ENCODE data around the gene BCAN. TPM values are rescaled to one million over a fixed set of nuclear protein-coding genes. Genes with fewer than 3 reads are reported as not detected.

Gene BCAN
- total RNA-seq, 2 donors from 2014 or later: 0.29 to 0.60 TPM

DNA sequence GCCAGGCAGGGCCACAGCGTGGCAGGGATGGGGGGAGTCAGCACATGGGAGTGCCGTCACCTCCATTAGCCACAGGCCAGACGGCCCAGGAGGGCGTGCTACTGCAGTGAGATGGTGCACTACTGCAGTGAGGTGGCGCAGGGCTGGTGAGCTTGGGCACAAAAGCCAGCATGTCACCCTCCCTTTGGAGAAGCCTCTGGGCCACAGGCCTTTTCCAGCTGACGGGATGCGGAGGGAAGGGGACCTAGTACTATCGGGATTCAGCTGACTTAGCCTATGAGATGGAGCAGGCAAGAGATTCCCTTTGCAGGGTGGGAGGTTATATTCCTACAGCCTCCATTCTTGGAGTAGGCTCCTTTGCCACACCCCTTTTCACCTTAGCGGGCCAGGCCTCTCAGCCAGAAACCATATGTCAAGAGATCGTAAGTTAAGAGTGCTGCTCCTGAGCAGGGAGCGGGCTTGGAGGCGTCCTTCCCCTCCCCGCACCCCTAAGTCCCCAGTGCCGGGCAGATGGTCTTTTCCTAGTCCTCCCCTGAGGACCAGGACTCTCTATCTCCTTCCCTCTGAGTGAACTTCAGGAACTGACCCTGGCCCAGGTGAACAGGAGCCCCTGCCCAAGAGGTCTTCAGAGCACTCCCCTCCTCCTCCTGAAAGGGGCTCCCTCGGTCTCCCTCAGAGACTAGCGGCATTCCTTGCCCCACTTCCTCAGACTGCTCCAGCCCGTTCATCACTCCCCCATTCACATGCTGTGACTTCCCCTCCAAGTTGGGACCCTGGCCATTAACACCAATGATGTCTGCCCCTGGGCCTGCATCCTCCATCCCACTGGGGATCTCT is 27.1 kb downstream of the BCAN start:
- no peak for DNase-seq (ENCODE audit: low spot score)
- intact Hi-C loops (cut with DNase I): no loop called here

DNA sequence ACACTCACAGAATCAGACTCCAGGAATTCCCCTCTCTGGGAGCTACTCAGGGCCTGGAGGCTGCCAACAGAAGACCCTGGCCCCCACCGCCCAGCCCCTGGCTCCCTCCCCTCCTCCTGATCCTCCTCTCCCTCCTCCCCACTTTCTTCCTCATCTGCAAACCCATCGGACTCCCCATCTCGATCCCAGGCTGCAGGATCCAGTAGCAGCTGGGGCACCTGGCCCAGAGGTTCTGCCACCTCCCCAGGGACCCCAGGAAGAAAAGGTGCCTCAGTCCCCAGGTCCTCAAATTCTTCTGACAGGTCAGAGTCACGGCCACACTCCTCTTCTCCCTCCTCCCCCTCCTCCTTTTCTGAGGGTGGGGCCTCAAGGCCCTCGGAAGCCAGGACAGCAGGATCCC is 27.9 kb downstream of the BCAN start:
- DNase-seq (ENCODE audit: low spot score): no peak
- intact Hi-C loops (cut with DNase I): no loop called here

DNA sequence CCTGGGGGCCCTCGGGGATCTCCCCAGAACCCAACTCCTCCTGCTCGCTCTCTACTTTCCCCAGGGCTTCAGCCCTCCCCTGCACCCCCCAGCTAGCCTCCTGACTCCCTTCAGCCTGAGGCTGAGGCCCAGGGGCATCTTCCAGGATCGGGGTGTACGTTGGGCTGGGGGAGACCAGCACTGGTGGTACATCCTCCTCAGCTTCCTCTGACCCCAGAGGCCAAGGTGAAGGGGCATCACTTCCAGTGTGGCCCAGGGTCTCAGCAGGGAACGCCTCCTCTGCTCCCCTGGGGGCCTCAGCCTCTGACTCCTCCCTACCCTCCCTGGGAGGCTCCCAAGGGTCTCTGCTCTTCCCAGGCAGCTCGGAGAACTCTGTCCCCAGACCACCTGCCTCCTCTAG is 28.4 kb downstream of the BCAN start:
- intact Hi-C loops (cut with DNase I): no loop called here
- DNase-seq (ENCODE audit: low spot score): no peak

DNA sequence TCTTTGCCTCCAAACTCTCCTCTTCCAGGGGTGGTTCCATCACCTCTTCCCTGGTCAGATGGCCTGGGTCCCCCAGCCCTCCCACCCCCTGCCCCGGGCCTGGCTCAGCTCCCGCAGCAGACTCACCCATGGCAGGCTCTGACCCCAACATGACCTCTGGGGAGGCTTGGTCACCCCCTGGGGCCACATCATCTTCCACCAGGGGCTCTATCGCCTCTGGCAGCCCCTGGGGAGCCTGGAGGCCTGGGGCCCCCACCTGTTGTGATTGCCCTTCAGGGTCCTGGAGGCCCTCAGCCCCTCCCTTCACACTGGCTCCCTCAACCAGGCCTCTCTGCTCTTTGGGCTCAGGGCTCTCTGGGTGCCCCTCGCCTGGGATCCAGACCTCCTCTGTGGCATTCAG is 28.9 kb downstream of the BCAN start:
- intact Hi-C loops (cut with DNase I): no loop called here
- DNase-seq (ENCODE audit: low spot score): no peak

DNA sequence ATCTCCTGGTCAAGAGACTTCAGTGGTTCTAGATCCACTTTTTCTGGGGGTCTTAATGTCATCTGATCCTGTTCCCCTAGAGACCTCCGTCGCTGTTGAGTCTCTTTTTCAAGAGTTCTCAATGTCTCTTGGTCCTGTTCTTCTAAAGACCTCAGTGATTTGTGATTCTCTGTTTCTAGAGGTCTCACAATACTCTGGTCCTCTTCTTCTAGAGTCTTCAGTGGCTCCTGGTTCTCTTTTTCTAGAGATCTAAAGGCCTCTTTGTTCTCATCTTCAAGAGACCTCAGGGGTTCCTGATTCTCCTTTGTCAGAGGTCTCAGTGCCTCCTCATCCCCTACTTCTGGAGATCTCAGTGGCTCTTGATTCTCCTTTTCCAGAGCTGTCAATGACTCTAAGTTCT is 29.9 kb downstream of the BCAN start:
- no peak for DNase-seq (ENCODE audit: low spot score)
- intact Hi-C loops (cut with DNase I): no loop called here

DNA sequence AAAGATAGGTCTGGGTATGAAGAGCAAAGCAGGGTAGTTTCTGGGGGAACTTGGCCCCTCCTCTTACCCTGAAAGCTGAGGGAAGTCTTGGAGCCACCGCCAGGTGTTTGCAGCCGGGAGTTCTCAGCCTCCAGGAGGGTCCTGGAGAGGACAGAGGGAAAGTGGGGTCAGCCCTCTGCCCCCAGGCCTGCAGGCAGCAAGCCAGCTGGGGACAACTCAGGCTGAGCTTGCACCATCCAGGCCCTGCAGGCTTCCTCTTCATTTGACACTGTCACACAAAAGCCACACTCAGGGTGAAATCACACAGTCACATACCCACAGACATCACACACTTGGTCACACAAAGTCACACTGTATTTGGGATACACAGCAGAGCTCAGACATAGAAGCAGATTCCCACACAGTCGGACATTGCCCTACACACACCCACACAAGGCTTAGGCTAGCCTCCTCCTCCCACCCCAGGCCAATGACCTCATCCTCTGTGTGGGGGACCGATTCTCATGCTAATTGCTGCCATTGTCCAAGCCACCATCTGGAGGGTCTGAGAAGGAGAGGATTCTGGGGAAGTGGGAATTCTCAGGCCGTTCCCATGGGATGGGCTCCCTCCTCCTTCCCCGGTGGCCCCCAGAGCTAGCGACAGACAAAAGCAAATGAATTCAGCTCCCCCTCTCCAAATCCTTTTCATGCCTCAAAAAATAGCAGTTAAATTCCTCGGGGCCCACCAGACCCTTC is 31.6 kb downstream of the BCAN start:
- intact Hi-C loops (cut with DNase I): no loop called here
- no peak for DNase-seq (ENCODE audit: low spot score)

DNA sequence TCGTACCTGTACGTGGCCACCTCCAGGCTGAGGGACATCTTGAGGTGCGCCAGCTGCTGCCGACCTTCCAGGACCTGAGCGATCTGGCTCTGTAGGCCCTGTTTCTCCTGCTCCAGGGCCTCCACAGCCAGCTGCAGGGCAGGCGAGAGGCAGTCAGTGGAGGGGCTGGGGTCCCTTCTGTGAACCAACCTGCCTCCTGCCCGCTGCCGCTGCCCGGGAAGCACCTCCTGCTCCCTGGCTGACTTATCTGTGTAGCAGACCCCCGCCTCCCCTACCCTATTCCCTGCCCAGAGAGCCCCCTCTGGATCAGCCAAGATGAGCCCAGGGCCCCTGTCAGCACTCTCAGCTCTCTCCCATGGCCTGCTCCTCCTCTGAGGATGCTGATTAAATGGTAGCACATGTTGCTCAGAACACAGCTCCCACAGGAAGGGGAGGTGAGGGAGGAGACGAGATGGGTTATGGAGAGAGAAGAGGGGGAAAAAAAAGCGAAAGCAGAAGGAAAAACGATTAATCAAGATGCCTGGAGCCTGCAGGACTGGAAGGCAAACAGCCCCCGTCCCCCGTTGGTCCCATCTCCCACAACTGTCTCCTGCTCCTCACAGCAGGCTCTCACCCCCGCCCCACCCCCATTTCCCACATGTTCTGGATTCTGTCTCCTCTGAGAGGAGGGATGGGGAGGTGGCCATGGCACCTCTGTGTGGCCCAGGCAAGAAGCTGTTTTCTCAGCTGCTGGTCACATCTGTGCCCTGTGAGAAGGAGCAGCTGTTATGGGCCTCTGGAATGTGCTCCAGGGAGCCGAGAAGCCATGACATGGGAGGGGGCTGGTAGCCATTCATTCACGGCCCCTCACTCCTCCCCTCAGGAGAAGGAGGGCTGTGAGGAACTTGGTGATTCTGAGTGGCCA is 33.5 kb downstream of the BCAN start:
- no peak for DNase-seq (ENCODE audit: low spot score)
- intact Hi-C loops (cut with DNase I): loop anchor here in 1 of 2 donors (2.0 kb wide), 1 partner anchor 15 kb away; no protein-coding TSS in a partner anchor

DNA sequence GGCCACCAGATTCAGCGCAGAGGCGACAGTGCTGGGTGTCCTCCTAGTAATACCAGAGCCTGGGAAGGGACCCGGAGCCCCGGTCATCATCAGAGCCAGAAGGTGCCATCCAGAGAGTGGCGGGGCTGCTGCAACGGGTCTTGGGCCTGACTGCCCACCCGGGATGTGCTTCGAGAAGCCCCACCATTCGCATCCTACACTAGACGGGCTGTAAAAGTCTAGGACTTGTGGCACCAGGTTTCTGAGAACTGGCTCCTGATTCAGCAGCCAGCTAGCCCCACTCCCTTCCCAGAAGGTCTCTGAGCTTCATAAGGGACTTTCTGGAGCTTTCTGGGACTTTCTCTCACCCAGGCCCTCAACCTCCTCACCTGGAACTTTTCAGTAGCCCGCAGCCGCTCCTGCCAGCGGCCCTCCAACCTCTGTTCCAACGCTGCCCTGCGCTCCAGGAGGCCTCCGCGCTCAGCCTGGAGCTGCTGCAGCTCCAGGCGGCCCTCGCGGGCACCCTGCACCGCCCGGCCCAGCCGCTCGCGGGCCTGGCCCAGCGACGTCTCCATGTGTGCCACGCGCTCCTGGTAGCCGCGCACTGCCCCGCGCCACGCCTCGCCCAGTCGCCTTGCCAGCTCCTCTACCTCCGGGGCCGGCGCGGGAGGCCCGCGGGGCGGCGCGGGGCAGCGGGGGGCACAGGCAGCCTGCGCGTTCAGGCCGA is 34.4 kb downstream of the BCAN start:
- intact Hi-C loops (cut with DNase I): loop anchor here in 1 of 2 donors (2.0 kb wide), 1 partner anchor 15 kb away; no protein-coding TSS in a partner anchor
- no peak for DNase-seq (ENCODE audit: low spot score)

DNA sequence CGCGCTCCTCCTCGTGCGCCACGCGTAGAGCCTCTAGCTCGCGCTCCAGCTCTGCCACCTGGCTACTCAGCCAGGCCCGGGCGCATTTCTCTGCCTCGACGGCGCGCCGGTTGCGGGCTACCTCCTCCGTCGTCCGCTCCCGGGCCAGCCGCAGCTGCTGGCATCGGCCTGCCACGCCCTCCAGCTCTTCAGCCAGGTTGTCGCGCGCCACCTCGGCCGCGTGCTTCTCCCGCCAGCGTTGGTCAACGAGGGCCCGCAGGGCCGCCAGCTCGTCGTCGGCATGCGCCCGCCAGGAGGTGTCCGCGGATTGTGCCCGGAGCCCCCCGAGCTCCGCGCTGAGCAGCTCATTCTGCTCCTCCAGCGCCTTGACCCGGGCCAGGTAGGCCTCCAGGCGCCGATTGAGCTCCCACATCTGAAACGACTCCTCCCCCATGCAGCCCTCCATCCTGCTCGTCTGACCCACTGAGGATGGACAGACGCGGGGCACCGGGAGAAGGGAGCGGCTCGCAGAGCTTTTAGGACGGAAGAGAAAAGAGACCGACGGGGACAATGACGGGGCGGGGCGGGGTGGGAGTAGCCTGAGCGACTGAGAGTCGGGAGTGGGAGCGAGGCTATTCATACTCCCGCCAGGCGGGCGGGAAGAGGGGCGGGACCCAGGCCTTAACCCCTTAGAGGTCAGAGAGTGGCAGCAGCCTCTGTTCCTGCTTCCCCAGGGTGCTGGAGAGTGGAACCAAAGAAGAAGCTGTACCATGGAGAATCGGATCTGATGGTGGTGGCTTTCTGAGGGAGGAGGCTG is 35.1 kb downstream of the BCAN start, which contains the start of gene NES:
NES (minus strand) TSS at position 588 of the 796 bp plus-strand sequence; CDS start at position 445, 143 bp downstream.
- peak; percentile 90 for DNase-seq (ENCODE audit: low spot score)
- intact Hi-C loops (cut with DNase I): loop anchor here in 1 of 2 donors (2.0 kb wide), 1 partner anchor 16 kb away; no protein-coding TSS in a partner anchor

DNA sequence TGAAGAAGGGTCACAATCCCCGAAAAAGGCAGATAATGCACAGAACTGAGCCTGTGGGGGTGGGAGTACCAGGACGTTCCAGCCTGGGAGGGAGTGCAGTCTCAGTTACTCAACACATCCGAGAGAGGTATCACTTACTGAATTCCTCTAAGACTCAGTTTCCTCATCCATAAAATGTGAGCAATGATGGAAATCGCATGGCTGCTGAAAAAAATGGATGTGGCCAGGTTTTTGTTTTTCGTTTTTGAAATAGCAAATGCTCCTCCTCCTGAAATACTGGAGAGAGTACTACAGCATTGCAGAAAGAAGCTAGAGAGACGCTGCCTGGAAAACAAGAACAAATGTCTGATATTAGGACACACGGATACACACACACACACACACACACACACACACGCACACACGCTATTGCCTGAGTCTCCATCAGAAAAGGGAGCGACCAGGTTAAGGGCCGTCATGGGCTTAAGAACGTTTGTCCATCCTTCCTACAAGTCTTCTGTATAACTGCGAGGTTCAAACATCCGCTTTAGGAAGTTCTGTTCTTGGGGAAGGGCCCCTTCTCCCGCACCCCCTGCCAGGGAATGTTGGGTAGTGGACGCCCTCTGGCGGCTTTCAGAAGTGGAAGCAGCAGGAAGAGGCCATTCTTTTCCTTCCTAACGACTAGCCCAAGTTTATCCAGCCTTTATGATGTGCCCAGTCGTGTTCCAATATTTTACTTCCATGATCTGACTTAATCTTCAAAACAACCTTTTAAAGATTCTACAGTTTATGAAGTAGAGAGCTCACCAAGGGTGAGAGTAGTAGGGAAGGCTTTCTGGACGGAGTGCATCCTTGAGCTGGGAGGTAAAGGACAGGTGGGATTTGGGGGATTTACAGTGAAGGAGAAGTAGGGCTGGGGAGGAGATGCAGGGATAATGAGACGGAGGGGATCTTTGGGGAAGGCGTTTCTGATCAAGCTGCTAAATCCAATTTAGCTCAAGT is 36.0 kb downstream of the BCAN start:
- intact Hi-C loops (cut with DNase I): loop anchor here (1.0 to 2.0 kb wide), 2 partner anchors 17 to 18 kb away; no protein-coding TSS in a partner anchor
- peak; percentile 87 for DNase-seq (ENCODE audit: low spot score)

DNA sequence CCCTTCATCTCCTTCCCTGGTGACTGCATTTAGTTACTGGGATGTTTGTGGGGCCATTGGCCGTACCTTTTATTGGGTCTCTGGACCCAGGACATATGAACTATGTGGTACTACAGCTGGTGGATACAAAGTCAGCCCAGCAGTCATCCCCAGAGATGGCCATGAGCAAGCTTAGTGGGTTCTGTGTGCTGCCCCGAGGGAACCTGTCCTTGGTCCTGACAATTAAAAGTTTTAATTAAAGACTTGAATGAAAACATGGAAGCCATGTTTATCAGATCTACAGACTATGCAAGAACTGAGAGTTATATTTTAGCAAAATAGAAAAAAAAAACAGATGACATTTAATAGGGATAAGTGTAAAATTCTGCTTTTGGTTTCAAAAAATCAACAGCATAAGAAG is 38.1 kb downstream of the BCAN start:
- DNase-seq (ENCODE audit: low spot score): no peak
- intact Hi-C loops (cut with DNase I): no loop called here

DNA sequence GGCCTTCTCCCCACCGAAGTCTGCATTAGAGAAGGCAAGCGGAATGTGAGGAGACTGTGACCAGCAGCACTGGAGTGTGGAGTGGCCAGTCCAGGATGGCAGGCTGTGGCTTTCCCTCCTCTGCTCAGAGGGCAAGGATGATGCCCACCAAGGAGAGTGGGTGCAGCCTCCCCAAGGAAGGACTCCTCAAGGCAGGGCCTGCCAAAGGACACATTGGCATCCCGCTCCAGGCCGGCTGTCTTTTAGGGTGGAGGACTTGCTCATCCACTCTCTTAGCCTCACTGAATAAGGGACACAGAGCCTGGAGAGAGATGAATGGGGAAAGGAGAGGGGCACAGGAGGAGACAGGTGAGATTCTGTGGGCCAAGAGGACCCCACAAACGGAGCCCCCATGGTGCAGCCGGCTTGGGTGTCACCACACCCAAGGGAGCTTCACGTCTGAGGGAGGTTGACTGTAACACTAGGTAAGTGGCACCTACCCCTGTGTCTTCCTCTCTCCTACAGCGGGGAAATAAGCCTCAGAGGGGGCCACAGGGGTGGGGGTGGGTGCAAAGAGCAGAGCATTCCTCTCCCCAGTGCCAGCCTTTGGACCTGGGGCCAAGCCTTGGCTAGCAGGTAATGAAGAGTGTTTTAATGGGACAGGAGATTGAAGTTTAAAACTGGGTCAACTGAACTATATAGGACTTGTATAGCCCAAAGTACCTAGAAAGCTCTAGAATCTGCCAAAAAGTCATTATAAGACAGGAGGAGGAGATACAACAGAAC is 39.5 kb downstream of the BCAN start:
- intact Hi-C loops (cut with DNase I): no loop called here
- DNase-seq (ENCODE audit: low spot score): no peak

DNA sequence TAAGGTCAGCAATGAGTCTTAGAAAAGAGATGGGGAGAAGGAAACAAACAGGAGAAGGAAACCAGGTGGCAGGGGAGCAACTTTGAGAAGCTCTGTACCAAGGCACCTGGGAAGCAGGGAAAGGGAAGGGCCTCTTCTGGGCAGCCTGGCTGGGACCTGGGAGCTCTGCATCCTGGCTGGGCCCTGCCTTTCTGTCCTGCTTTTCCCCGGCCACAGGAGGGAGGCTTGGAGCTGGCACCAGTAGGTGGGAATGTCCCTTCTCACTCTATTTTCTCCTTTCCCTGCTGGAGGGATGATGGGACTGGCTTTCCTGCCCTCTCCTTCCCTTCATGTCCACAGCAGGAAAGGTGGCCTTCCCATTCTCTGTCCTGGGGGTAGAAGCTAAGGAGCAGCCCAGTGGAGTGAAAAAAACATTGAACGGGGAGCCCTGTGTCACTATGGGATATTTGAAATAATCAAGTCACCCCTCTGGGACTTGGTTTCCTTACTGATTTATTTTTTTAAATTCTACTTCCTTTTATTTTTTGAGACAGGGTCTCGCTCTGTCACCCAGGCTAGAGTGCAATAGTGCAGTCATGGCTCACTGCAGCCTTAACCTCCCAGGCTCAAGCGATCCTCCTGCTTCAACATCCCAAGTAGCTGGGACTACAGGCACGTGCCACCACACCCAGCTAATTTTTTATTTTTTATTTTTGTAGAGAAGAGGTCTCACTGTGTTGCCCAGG is 40.4 kb downstream of the BCAN start:
- DNase-seq (ENCODE audit: low spot score): no peak
- intact Hi-C loops (cut with DNase I): no loop called here

DNA sequence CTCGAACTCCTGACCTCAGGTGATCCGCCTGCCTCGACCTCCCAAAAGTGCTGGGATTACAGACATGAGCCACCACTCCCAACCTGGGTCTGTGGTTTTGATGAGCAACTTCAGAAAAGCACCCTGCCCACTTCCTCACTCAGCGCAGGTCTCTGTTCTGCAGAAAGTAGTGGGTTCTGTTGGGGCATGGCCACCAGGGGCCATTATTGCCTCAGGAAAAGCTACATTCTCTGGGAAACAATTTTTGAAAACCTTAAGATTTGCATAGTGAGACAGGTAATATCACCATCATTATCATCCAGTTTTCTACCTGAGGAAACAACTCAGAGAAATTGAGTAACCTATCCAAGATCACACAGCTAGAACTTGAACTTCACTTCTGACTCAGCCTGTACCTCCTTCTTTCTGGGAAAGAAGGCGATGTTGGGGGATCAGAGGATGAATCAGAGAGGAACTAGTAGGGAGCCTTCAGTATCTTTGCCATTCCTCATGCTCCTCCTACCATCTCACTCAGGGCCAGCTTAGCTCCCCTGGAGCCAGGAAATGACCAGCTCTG is 42.4 kb downstream of the BCAN start:
- intact Hi-C loops (cut with DNase I): no loop called here
- no peak for DNase-seq (ENCODE audit: low spot score)
